Activated T-helper 1 cell treated with anti-CD3 and anti-CD28 coated beads, Interleukin-12 subunit alpha, Interleukin-12 subunit beta, Interleukin-2, Interleukin-4 antibody, amounts not matched to agents 30 ng/mL and 10 ng/mL and 1 ng/mL, durations not matched to agents 14 hours and 24 hours and 36 hours (primary cell): ENCODE measurements around the gene SAYSD1. TPM values are rescaled to one million over a fixed set of nuclear protein-coding genes. Genes with fewer than 3 reads are reported as not detected.

Experiments used
- DNase-seq: peaks from one replicate; pipeline ENCODE4 v3.0.0; 2021; ENCODE audit warnings: low spot score
- H3K27ac Mint-ChIP-seq: one replicate; pipeline ENCODE4 v1.8.0; 2021; ENCODE audit warnings: mild to moderate bottlenecking, mixed read lengths
- H3K27me3 Mint-ChIP-seq: one replicate; pipeline ENCODE4 v1.8.0; 2022; ENCODE audit warnings: mild to moderate bottlenecking, moderate library complexity, mixed read lengths; ENCODE audit not compliant: insufficient read depth
- H3K36me3 Mint-ChIP-seq: one replicate; pipeline ENCODE4 v1.8.0; 2021; ENCODE audit warnings: low read depth, mixed read lengths
- H3K4me1 Mint-ChIP-seq: one replicate; pipeline ENCODE4 v1.8.0; 2021; ENCODE audit warnings: low read depth, mixed read lengths
- H3K4me3 Mint-ChIP-seq: one replicate; pipeline ENCODE4 v1.8.0; 2021; ENCODE audit warnings: mild to moderate bottlenecking, moderate library complexity, mixed read lengths
- H3K9me3 Mint-ChIP-seq: one replicate; pipeline ENCODE4 v1.8.0; 2021; ENCODE audit warnings: mixed read lengths
- intact Hi-C: fragments of 100-400 bp; cut with micrococcal nuclease; formaldehyde crosslinking; loops from one replicate; pipeline ENCODE4 v1.15.1; 2024
- total RNA-seq: library from RNA; stranded (reverse); gene quantifications from 2 replicates; pipeline ENCODE4 v1.2.3, GENCODE V29; 2022

The SAYSD1 gene
- total RNA-seq, 1 donor from 2014 or later, result 12.9 TPM

DNA sequence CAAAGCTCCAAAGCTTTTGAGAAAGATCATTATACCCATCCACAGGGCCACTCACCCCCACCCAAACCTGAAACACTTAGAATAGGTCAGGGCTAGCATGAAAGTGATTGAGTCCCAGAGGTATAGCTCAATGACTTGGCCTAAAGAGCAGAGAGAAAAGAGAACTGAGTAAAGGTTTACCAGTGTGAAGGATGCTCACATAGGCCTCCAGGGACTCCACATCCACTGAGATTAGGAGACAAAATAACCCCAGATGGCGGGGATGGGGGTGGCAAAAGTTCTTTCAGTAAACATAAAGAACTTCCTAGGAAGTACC lies 12.2 kb downstream of the SAYSD1 start:
- no peaks in the 10 kb centered on the region for H3K9me3 Mint-ChIP-seq
- no peak overlapping the region for H3K27ac Mint-ChIP-seq
- no peak overlapping the region for H3K4me3 Mint-ChIP-seq
- peaks cover 16% of the 10 kb centered on the region for H3K4me1 Mint-ChIP-seq
- H3K27me3 Mint-ChIP-seq, result peaks cover 6% of the 10 kb centered on the region
- H3K36me3 Mint-ChIP-seq, result peaks cover 26% of the 10 kb centered on the region
- no peak for DNase-seq
- intact Hi-C loops, result loop anchor here (5.0 to 10.0 kb wide), 2 partner anchors 98 to 130 kb away; no protein-coding TSS in a partner anchor

GRCh38 chr6:39102071-39102820 lies 12.7 kb downstream of the SAYSD1 start:
- Mint-ChIP-seq H3K36me3 (peaks cover 26% of the 10 kb centered on the region), H3K4me3 (no peak overlapping the region), H3K4me1 (peaks cover 14% of the 10 kb centered on the region), H3K9me3 (no peaks in the 10 kb centered on the region), H3K27ac (no peak overlapping the region), H3K27me3 (peaks cover 6% of the 10 kb centered on the region)
- DNase-seq, result no peak
- intact Hi-C loops, result loop anchor here (5.0 to 10.0 kb wide), 2 partner anchors 97 to 130 kb away; no protein-coding TSS in a partner anchor

GRCh38 chr6:39100358-39100757 lies 14.6 kb downstream of the SAYSD1 start:
- Mint-ChIP-seq H3K27ac (no peak overlapping the region), H3K9me3 (no peaks in the 10 kb centered on the region), H3K4me1 (peaks cover 11% of the 10 kb centered on the region), H3K4me3 (no peak overlapping the region), H3K27me3 (peaks cover 8% of the 10 kb centered on the region), H3K36me3 (peaks cover 15% of the 10 kb centered on the region)
- no peak for DNase-seq
- intact Hi-C loops, result loop anchor here (5.0 to 10.0 kb wide), 2 partner anchors 96 to 128 kb away; no protein-coding TSS in a partner anchor

GRCh38 chr6:39095578-39095977 lies 19.4 kb downstream of the SAYSD1 start:
- no peak for DNase-seq
- no peak overlapping the region for H3K27ac Mint-ChIP-seq
- H3K4me3 Mint-ChIP-seq, result no peak overlapping the region
- H3K9me3 Mint-ChIP-seq, result no peaks in the 10 kb centered on the region
- H3K36me3 Mint-ChIP-seq, result no peaks in the 10 kb centered on the region
- peaks cover 27% of the 10 kb centered on the region for H3K27me3 Mint-ChIP-seq
- intact Hi-C loops, result no loop called here
- H3K4me1 Mint-ChIP-seq, result peaks cover 4% of the 10 kb centered on the region

GRCh38 chr6:39093149-39093708 lies 21.8 kb downstream of the SAYSD1 start:
- intact Hi-C loops, result no loop called here
- Mint-ChIP-seq H3K4me3 (no peak overlapping the region), H3K9me3 (no peaks in the 10 kb centered on the region), H3K36me3 (no peaks in the 10 kb centered on the region), H3K4me1 (no peaks in the 10 kb centered on the region), H3K27ac (no peak overlapping the region), H3K27me3 (peaks cover 39% of the 10 kb centered on the region)
- no peak for DNase-seq

GRCh38 chr6:39092124-39092523 lies 22.9 kb downstream of the SAYSD1 start:
- H3K36me3 Mint-ChIP-seq, result no peaks in the 10 kb centered on the region
- H3K4me1 Mint-ChIP-seq, result no peaks in the 10 kb centered on the region
- no peak overlapping the region for H3K27ac Mint-ChIP-seq
- intact Hi-C loops, result no loop called here
- no peak for DNase-seq
- H3K4me3 Mint-ChIP-seq, result no peak overlapping the region
- H3K9me3 Mint-ChIP-seq, result no peaks in the 10 kb centered on the region
- peaks cover 49% of the 10 kb centered on the region for H3K27me3 Mint-ChIP-seq

GRCh38 chr6:39091220-39091619 lies 23.8 kb downstream of the SAYSD1 start:
- DNase-seq, result no peak
- no peak overlapping the region for H3K27ac Mint-ChIP-seq
- H3K4me3 Mint-ChIP-seq, result no peak overlapping the region
- H3K36me3 Mint-ChIP-seq, result no peaks in the 10 kb centered on the region
- intact Hi-C loops, result no loop called here
- peaks cover 54% of the 10 kb centered on the region for H3K27me3 Mint-ChIP-seq
- H3K9me3 Mint-ChIP-seq, result no peaks in the 10 kb centered on the region
- H3K4me1 Mint-ChIP-seq, result peaks cover 9% of the 10 kb centered on the region

- Mint-ChIP-seq H3K27ac (no peak overlapping the region), H3K4me1 (peaks cover 17% of the 10 kb centered on the region), H3K4me3 (no peak overlapping the region), H3K36me3 (no peaks in the 10 kb centered on the region), H3K9me3 (no peaks in the 10 kb centered on the region), H3K27me3 (peaks cover 56% of the 10 kb centered on the region)
- intact Hi-C loops, result no loop called here
- no peak for DNase-seq
These were observed 24.9 kb downstream of the SAYSD1 start for GRCh38 chr6:39090036-39090435.

DNA sequence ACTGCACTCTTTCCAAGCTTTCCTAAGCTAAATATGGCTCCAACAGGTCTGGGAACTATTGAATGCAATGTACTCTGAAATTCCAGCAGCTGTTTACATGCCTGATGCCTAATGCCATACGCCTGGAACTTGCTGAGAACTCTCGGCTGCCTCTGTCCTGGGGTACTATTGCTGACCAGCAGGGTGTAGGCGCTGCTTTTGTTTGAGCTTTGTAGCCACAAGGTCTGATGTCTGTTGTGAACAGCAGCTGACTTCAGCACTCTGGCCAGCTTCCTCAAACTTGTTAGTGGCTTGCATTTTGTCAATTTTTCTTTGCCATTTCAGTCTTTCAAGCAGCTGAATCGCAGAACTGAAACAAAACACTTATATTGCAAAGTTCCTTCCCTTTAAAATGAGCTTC lies 26.7 kb downstream of the SAYSD1 start:
- intact Hi-C loops, result loop anchor here (1.0 to 5.0 kb wide), 2 partner anchors 64 to 78 kb away; no protein-coding TSS in a partner anchor

DNA sequence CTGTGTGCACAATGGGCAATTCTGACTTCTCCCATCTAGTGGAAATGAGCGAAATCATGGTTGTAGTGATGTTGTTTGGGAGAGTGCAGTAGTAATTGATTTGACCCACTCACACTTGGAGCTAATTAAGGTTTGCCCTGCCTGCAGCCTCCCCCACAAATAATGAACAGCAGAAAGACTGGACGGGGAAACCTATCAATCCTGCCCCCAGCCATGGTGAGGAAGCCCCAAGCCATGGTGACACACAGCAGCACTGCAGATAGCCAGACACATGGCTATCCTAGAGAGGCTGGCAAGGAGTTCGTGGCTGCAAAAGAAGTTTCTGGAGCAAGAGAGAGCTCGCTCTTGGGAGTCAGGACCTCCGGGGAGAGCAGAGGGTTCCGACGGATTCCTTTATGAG lies 27.8 kb downstream of the SAYSD1 start:
- intact Hi-C loops, result loop anchor here (5.0 kb wide), 1 partner anchor 65 kb away; no protein-coding TSS in a partner anchor
- Mint-ChIP-seq H3K9me3 (no peaks in the 10 kb centered on the region), H3K27me3 (peaks cover 57% of the 10 kb centered on the region), H3K36me3 (no peaks in the 10 kb centered on the region), H3K4me1 (peaks cover 25% of the 10 kb centered on the region), H3K27ac (no peak overlapping the region), H3K4me3 (no peak overlapping the region)
- no peak for DNase-seq

More for the DNA sequence above, 26.7 kb downstream of the SAYSD1 start:
- no peak overlapping the region for H3K27ac Mint-ChIP-seq
- no peak for DNase-seq
- H3K27me3 Mint-ChIP-seq, result peaks cover 55% of the 10 kb centered on the region
- peaks cover 24% of the 10 kb centered on the region for H3K4me1 Mint-ChIP-seq
- no peaks in the 10 kb centered on the region for H3K9me3 Mint-ChIP-seq
- H3K4me3 Mint-ChIP-seq, result no peak overlapping the region
- no peaks in the 10 kb centered on the region for H3K36me3 Mint-ChIP-seq

DNA sequence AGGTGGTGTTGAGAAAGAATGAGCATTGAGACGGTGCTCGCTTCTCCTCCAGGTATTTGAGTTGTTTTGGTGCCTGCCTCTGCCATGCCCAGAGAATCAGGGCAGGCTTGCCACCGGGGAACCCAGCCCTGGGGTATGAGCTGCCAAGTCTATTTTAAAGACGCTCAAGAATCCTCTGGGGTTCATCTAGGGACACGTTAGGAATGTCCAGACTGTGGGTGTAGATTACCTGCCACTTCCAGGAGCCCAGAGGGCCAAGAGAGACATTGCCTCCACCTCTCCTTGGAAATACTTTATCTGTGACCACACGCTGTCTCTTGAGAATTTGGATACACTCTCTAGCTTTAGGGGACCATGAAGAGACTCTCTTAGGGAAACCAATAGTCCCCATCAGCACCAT lies 28.3 kb downstream of the SAYSD1 start:
- intact Hi-C loops, result loop anchor here (1.0 to 5.0 kb wide), 3 partner anchors 25 to 217 kb away; no protein-coding TSS in a partner anchor
- Mint-ChIP-seq H3K9me3 (no peaks in the 10 kb centered on the region), H3K36me3 (no peaks in the 10 kb centered on the region), H3K27ac (no peak overlapping the region), H3K4me1 (peaks cover 25% of the 10 kb centered on the region), H3K4me3 (no peak overlapping the region), H3K27me3 (peaks cover 53% of the 10 kb centered on the region)
- DNase-seq, result no peak

DNA sequence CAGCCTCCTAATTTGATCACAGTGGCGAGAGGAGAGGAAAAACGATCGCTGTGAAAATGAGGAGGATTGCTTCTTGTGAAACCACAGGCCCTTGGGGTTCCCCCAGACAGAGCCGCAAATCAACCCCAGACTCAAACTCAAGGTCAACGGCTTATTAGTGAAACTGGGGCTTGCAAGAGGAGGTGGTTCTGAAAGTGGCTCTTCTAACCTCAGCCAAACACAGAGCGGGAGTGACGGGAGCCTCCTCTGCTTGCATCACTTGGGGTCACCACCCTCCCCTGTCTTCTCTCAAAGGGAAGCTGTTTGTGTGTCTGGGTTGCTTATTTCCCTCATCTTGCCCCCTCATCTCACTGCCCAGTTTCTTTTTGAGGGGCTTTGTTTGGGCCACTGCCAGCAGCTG lies 28.7 kb downstream of the SAYSD1 start:
- H3K27me3 Mint-ChIP-seq, result peaks cover 52% of the 10 kb centered on the region
- H3K4me1 Mint-ChIP-seq, result peaks cover 25% of the 10 kb centered on the region
- DNase-seq, result peak; percentile 25
- H3K27ac Mint-ChIP-seq, result no peak overlapping the region
- intact Hi-C loops, result loop anchor here (1.0 to 5.0 kb wide), 3 partner anchors 25 to 217 kb away; no protein-coding TSS in a partner anchor
- H3K4me3 Mint-ChIP-seq, result no peak overlapping the region
- H3K36me3 Mint-ChIP-seq, result no peaks in the 10 kb centered on the region
- H3K9me3 Mint-ChIP-seq, result no peaks in the 10 kb centered on the region

DNA sequence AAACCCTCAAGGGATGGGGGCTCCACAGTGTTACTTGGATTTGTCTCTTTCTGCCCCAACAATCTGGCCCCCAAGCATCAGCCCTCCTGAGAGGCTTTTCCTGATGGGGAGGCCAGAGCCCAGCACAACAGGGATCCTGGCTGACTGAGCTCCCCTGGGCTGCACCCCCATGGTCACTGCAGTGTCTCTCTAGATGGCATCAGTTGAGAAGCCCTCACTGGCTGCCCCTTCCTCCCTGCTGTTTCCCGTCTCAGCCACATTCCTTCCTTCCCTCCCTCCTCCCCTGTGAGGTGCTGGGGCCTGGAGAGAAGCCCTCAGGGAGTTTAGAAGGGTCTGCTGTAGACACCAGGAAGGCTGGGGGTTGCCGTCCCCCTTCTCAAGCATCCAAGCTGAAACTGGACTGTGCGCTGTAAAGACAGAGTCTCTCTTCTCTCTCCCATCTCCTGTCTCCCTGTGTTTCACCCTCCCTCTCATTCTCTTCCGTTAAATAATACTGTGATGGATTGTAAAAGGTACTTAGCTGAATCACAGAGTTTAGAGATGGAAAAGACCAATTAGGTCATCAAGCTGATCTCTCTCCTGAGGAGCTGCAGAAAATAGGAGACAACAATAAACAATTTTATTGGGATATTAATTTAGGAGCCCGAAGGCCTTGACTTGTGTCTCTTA lies 29.7 kb downstream of the SAYSD1 start:
- Mint-ChIP-seq H3K4me1 (peaks cover 25% of the 10 kb centered on the region), H3K9me3 (no peaks in the 10 kb centered on the region), H3K4me3 (no peak overlapping the region), H3K27me3 (peaks cover 44% of the 10 kb centered on the region), H3K36me3 (no peaks in the 10 kb centered on the region), H3K27ac (no peak overlapping the region)
- intact Hi-C loops, result loop anchor here (5.0 kb wide), 1 partner anchor 67 kb away; no protein-coding TSS in a partner anchor
- no peak for DNase-seq
